Muscle layer of duodenum (tissue), 2 donors: ENCODE data around the gene RPS6KA5.
"Not testable (repeated sequence)": the region's sequence is repeated elsewhere in the genome, so short reads cannot be mapped to it uniquely, and the experiment has no call there.

Experiments used
- H3K27ac ChIP-seq: one replicate; pipeline ENCODE4 v1.7.0; 2013; ENCODE audit warnings: mild to moderate bottlenecking, low read length
- H3K27me3 ChIP-seq: one replicate; pipeline ENCODE4 v1.7.0; 2013; ENCODE audit warnings: low read depth, mild to moderate bottlenecking, control low read depth, low read length
- H3K36me3 ChIP-seq, 2 donors: one replicate each; pipeline ENCODE4 v1.7.0; 2013; ENCODE audit warnings: low read length in 2 of 2, control low read depth in 1 of 2, mild to moderate bottlenecking in 1 of 2; ENCODE audit not compliant: insufficient read depth in 2 of 2, control insufficient read depth in 1 of 2
- H3K4me1 ChIP-seq, 2 donors: one replicate each; pipeline ENCODE4 v1.7.0; 2013; ENCODE audit warnings: low read length in 2 of 2, mild to moderate bottlenecking in 2 of 2, control low read depth in 1 of 2, moderate library complexity in 1 of 2; ENCODE audit not compliant: insufficient read depth in 2 of 2, control insufficient read depth in 1 of 2
- H3K4me3 ChIP-seq, 2 donors: one replicate each; pipeline ENCODE4 v1.7.0; 2013; ENCODE audit warnings: low read length in 2 of 2, low read depth in 1 of 2, mild to moderate bottlenecking in 1 of 2
- H3K9me3 ChIP-seq, 2 donors: one replicate each; pipeline ENCODE4 v1.7.0; 2013; ENCODE audit warnings: low read length in 2 of 2, control low read depth in 1 of 2, mild to moderate bottlenecking in 1 of 2; ENCODE audit not compliant: control insufficient read depth in 1 of 2
- donor health status: healthy.

RPS6KA5 gene

DNA sequence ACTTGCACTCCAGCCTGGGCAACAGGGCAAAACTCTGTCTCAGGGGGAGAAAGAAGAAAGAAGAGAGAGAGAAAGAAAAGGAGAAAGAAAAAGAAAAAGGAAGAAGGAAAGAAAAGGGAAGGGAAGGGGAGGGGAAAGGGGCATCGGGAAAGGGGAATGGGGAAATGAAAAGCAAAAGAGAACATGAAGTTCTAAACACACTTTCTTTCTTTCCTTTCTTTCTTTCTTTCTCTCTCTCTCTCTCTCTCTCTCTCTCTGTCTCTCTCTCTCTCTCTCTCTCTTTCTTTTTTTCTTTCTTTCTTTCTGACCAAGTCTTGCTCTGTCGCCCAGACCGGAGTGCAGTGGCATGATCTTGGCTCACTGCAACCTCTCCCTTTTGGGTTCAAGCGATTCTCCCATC, 76.9 kb downstream of the RPS6KA5 start:
- no peaks in the 10 kb centered on the region for H3K9me3 ChIP-seq
- H3K4me3 ChIP-seq: no peak overlapping the region
- peaks cover 0 to 12% of the 10 kb centered on the region in 2 donors for H3K4me1 ChIP-seq
- H3K36me3 ChIP-seq: no peaks in the 10 kb centered on the region
- no peaks in the 10 kb centered on the region for H3K27me3 ChIP-seq
- H3K27ac ChIP-seq: no peak overlapping the region

DNA sequence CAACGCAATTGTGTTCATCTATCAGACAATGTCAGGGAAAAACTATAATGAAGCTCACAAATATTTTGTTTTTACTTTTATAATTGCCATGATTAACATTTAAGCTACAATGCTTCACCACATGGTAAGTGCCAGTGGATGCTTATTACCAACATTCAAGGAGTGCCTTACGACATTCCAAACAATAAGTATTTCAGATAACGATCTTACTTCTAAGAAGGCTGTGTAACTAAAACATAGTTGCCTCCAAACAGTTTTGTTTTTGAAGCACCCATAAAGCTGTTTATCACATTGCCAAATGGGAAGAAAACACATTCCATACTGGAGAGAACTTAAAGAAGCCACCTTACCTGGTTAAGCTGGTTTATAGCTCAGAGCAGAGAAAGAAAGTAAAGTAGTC, 78.8 kb downstream of the RPS6KA5 start:
- Histone ChIP-seq H3K4me1 (peaks cover 0 to 9% of the 10 kb centered on the region in 2 donors), H3K36me3 (peaks cover 3 to 8% of the 10 kb centered on the region in 2 donors)

DNA sequence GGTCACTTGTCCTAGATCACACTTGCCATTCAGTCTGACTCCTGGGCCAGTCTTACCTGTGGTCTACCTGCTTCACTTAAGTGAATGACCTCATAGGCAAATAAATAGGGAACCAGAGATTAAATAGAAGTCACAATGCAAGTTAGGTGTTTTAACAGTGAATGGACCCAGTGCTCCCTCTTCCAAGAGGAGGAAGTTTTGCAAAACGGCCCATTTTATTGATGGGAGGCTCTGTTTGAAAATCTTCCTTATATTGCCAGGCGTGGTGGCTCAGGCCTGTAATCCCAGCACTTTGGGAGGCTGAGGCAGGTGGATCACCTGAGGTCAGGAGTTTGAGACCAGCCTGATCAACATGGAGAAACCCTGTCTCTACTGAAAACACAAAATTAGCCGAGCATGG, 79.8 kb downstream of the RPS6KA5 start:
- not testable (repeated sequence) for H3K36me3 ChIP-seq, H3K4me3 ChIP-seq, H3K9me3 ChIP-seq, H3K27me3 ChIP-seq, H3K4me1 ChIP-seq, H3K27ac ChIP-seq

More for the DNA sequence above, 78.8 kb downstream of the RPS6KA5 start:
- Histone ChIP-seq H3K9me3 (no peaks in the 10 kb centered on the region), H3K27me3 (no peaks in the 10 kb centered on the region), H3K4me3 (no peak overlapping the region), H3K27ac (no peak overlapping the region)

DNA sequence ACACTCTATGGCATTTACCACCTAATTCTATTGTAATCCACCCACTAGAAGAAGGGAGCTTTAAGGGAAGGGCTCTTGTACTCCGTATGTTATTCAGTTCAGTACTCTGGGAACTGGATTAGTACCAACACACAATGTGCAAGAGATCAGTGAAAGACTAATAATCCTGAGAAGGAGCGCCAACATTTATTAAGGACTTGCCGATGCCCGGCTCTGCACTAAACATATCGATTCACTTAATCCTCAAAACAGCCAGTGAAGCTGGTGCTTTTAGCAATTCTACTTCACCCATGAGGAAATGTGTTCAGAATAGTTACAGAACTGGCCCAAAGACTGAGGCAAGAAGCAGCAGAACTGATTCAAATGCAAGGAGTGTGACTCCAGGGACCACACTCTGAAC, 80.9 kb downstream of the RPS6KA5 start:
- no peaks in the 10 kb centered on the region for H3K27me3 ChIP-seq

DNA sequence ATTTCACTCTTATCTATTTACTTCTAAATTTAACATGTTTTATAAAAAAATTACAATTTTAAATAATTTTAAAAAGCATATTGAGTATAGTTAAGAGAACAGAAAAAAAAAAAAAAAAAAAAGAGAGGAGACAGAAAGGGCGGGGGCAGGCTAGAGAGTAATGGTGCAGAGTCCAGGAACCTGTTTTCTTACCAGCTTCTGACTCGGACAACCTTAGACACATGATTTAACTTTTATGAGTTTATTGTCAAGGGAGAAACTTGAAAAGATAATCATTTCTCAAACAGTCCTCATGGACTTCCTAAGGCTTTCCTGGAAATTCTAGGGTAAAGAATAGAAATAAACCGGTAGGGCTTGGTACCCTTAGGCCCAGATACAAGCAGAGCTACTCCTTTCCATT, 84.3 kb downstream of the RPS6KA5 start:
- peaks cover 3 to 8% of the 10 kb centered on the region in 2 donors for H3K36me3 ChIP-seq
- no peaks in the 10 kb centered on the region for H3K9me3 ChIP-seq
- H3K27ac ChIP-seq: peak overlapping the region; percentile 21
- H3K27me3 ChIP-seq: no peaks in the 10 kb centered on the region
- H3K4me3 ChIP-seq: no peak overlapping the region
- peaks cover 0 to 6% of the 10 kb centered on the region in 2 donors for H3K4me1 ChIP-seq

More for the DNA sequence above, 80.9 kb downstream of the RPS6KA5 start:
- H3K9me3 ChIP-seq: no peaks in the 10 kb centered on the region
- peaks cover 0 to 6% of the 10 kb centered on the region in 2 donors for H3K4me1 ChIP-seq
- H3K4me3 ChIP-seq: no peak overlapping the region
- peaks cover 3 to 8% of the 10 kb centered on the region in 2 donors for H3K36me3 ChIP-seq
- H3K27ac ChIP-seq: no peak overlapping the region

DNA sequence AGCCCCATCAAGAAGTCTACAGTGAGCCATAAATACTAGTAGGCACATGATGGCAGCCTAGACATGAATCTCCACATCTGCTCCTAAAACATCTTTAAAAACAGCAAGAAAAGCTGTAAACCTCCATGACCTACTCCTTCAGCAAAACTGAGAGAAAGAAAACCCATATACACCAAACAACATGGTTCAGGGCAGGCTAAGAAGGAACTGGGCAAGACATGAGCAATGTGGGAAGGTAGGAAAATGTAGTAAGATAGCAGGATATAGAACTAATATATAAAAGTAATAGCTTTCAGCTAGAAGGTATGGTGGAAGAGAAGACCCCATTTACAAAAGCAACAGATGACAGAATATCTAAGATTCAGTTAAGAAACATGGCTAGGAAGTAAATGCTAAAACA, 88.8 kb downstream of the RPS6KA5 start:
- no peak overlapping the region for H3K27ac ChIP-seq

DNA sequence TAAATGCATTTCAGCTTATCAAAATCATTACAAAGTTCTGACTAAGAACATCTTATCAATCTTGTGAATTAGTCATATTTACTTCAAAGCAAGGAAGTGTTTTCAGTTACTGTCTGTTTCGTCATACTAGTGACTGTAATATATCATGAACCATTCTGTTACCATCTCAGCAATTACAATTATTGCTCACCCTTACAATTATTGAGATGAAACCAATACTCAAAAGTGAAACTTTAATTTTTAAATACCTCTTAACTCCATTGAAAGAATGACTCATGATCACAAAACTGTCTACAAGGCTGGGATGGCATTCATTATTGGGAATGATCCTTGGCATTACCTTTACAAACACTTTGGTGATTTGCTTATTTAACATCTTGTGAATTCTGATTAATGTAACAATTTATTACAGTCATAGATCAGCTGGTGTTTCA, 90.3 kb downstream of the RPS6KA5 start:
- no peaks in the 10 kb centered on the region for H3K36me3 ChIP-seq
- no peaks in the 10 kb centered on the region for H3K9me3 ChIP-seq
- H3K27me3 ChIP-seq: no peaks in the 10 kb centered on the region
- H3K27ac ChIP-seq: no peak overlapping the region
- no peak overlapping the region for H3K4me3 ChIP-seq
- H3K4me1 ChIP-seq: peaks cover 5 to 14% of the 10 kb centered on the region in 2 donors

More for the DNA sequence above, 88.8 kb downstream of the RPS6KA5 start:
- Histone ChIP-seq H3K4me3 (no peak overlapping the region), H3K27me3 (no peaks in the 10 kb centered on the region), H3K36me3 (no peaks in the 10 kb centered on the region), H3K9me3 (no peaks in the 10 kb centered on the region), H3K4me1 (peaks cover 5 to 14% of the 10 kb centered on the region in 2 donors)

DNA sequence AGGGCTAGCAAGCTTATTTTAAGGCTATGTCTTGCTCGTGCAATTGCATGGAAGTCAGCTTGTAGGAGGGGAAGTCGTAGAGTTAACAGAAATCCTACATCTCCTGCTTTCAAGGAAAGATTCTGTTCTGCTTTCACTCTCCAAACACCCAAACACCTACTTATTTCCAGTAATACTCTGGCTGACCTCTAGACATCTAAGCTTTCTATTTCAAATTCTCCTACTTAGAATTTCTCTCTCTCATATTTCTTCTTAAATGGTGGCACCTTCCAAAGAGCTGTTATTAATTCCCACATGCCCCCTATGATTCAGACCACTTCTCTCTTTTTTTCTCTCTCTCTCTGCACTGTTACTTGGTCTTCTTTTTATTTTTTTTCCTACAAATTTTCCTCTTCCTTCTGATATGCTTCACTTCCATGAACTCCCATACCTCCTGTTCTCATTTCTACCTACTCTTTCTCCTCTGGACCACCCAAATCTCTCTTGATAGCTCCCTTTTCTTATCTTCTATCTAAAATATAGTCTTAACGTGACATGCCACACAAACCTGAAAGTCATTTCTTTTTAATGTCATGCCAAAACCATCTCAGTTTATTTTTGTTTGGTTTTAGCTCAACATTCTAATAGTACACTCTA, 90.8 kb downstream of the RPS6KA5 start:
- Histone ChIP-seq H3K4me3 (peak overlapping the region in 1 of 2 donors; percentile 14), H3K9me3 (no peaks in the 10 kb centered on the region), H3K27me3 (no peaks in the 10 kb centered on the region), H3K36me3 (no peaks in the 10 kb centered on the region), H3K4me1 (peaks cover 5 to 14% of the 10 kb centered on the region in 2 donors), H3K27ac (no peak overlapping the region)

DNA sequence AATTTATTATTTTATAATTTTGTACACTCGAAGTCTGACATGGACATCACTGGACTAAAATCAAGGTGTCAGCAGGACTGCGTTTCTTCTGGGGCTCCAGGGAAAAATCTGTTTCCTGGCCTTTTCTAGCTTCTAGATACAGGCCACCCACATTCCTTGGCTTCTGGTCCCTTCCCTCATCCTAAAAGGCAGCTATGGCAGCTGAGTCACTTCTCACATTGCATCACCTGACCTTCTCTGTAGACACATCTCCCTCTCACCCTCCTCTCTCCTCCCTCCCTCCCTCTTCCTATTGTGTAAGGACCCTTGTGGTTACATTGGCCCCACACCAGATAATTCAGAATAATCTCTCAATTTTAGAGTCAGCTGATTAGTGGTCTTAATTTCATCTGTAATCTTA, 92.4 kb downstream of the RPS6KA5 start:
- Histone ChIP-seq H3K27me3 (no peaks in the 10 kb centered on the region), H3K4me1 (peaks cover 5 to 14% of the 10 kb centered on the region in 2 donors), H3K27ac (no peak overlapping the region)

DNA sequence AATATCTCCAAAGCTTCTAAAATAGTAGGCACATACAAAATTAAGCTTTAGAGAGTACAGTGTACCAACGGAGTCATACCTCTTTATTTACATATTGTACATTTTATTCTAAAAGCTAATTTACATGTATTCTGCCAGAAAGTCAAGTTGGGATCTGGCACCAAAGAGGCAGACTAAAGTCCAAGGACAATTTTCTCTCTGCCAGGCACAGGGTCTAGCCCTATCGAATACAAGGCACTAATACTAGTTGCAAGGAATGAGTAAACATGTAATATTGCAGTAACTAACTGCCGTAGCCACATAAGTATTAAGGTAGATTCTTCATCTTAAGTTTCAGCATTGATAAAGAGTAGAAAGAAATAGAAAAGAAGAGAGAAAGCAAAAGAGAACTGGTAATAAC, 93.9 kb downstream of the RPS6KA5 start:
- Histone ChIP-seq H3K36me3 (no peaks in the 10 kb centered on the region), H3K27ac (no peak overlapping the region), H3K4me3 (no peak overlapping the region), H3K27me3 (no peaks in the 10 kb centered on the region), H3K4me1 (peaks cover 5 to 14% of the 10 kb centered on the region in 2 donors), H3K9me3 (no peaks in the 10 kb centered on the region)

More for the DNA sequence above, 92.4 kb downstream of the RPS6KA5 start:
- no peaks in the 10 kb centered on the region for H3K9me3 ChIP-seq
- H3K4me3 ChIP-seq: no peak overlapping the region
- H3K36me3 ChIP-seq: no peaks in the 10 kb centered on the region

DNA sequence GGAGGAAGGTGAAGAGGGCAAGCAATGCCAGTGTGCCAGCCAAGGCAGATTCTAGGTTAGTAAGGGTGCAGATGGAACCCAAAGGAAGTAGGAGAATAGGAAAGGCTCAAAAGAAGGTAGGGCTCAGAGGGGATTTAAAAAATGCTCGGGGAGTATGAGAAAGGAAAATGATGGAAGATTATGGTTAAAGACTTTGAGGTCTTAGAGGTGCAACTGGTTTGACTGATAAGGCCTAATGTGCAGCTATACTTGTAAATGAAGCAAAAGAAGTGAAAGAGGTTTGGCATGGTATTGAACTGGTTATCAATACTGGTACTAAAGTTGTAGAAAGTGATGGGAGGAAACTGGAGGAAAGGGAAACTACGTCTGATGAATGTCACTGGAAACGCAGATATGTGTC, 94.7 kb downstream of the RPS6KA5 start:
- H3K36me3 ChIP-seq: no peaks in the 10 kb centered on the region
- no peak overlapping the region for H3K27ac ChIP-seq
- H3K27me3 ChIP-seq: no peaks in the 10 kb centered on the region
- H3K4me3 ChIP-seq: no peak overlapping the region
- peaks cover 5 to 14% of the 10 kb centered on the region in 2 donors for H3K4me1 ChIP-seq
- H3K9me3 ChIP-seq: no peaks in the 10 kb centered on the region

DNA sequence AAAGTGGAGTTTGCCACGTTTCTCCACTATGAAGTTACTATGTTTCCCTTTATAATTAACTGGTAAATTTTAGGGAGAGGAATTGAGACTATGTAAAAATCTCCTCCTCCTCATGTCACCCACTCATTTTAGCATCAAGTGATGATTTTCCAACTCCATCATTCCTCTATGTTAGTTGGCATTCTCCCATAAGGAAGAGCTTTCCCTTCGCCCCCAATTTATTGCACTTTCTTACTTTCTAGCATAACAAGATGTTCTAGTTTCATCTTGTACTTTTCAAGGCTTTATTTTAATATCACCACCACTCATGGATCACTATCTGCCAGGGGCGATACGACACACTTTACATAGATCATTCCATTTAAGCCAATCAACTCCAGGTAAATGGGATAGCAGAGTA, 97.1 kb downstream of the RPS6KA5 start:
- Histone ChIP-seq H3K9me3 (no peaks in the 10 kb centered on the region), H3K27ac (no peak overlapping the region), H3K4me1 (peaks cover 0 to 2% of the 10 kb centered on the region in 2 donors), H3K4me3 (no peak overlapping the region), H3K27me3 (no peaks in the 10 kb centered on the region), H3K36me3 (no peaks in the 10 kb centered on the region)
